Measurements from ENCODE around the gene NKAIN4. TPM values are rescaled to one million over a fixed set of nuclear protein-coding genes. Genes with fewer than 3 reads are reported as not detected.
A peak's percentile ranks its signal among the peaks of the same experiment; 100 is the strongest.

Gene NKAIN4
- polyA plus RNA-seq, 1 donor (not counting 4 experiments of a cell fraction or from before 2014, with no cell fraction given): not detected

- Histone ChIP-seq H3K9me3 (ENCODE audit: control insufficient read depth, low read depth, low read length) (no peaks in the 10 kb centered on the region), H2AFZ (ENCODE audit: control insufficient read depth, low read length) (no peak overlapping the region), H4K20me1 (ENCODE audit: control insufficient read depth, extremely low read depth, insufficient read depth, low read length) (no peaks in the 10 kb centered on the region), H3K27ac (ENCODE audit: control insufficient read depth, insufficient read depth, low read length) (no peak overlapping the region), H3K4me1 (ENCODE audit: control insufficient read depth, extremely low read depth, insufficient read depth, low read length) (no peaks in the 10 kb centered on the region), H3K27me3 (ENCODE audit: control insufficient read depth, extremely low read depth, insufficient read depth, low read length) (peaks cover 18% of the 10 kb centered on the region), H3K36me3 (ENCODE audit: control insufficient read depth in 2 of 2, extremely low read depth in 1 of 2, insufficient read depth in 2 of 2, low read length in 2 of 2) (no peaks in the 10 kb centered on the region), H3K4me3 (ENCODE audit: control insufficient read depth in 2 of 3, extremely low read depth in 1 of 3, insufficient read depth in 2 of 3, low read depth in 1 of 3, low read length in 3 of 3) (no peak overlapping the region), H3K4me2 (ENCODE audit: control insufficient read depth, extremely low read depth, insufficient read depth, low read depth, low read length) (no peak overlapping the region), H3K79me2 (ENCODE audit: control insufficient read depth, insufficient read depth, low read length) (no peaks in the 10 kb centered on the region), H3K9me1 (ENCODE audit: control insufficient read depth, extremely low read depth, insufficient read depth, low read length) (no peaks in the 10 kb centered on the region), H3K9ac (ENCODE audit: control insufficient read depth, extremely low read depth, insufficient read depth, low read length) (no peak overlapping the region)
- FAIRE-seq: no peak
- dilution Hi-C loops (cut with MboI; ENCODE audit: extremely low pct_ligation_motif_present, low sequenced_read_pairs): loop anchor here (10.0 kb wide), 1 partner anchor 60 kb away; no protein-coding TSS in a partner anchor
- TF ChIP-seq EZH2 (IDR thresholded peaks at IDR 0.05; ENCODE audit: low read length): no peak
- TF ChIP-seq CTCF (optimal IDR thresholded peaks at IDR 0.05 in 1 of 3, IDR thresholded peaks at IDR 0.05 in 1 of 3, conservative IDR thresholded peaks at IDR 0.05 in 1 of 3; ENCODE audit: extremely low read depth in 1 of 3, insufficient read depth in 2 of 3, low read length in 3 of 3): peak in 1 of 3 experiments; percentile 39
- no peak for DNase-seq (ENCODE audit: low read depth, low spot score)
Observed at GRCh38 chr20:63224412-63225081, 29.7 kb downstream of the NKAIN4 start.

GRCh38 chr20:63223826-63224207 is 30.4 kb downstream of the NKAIN4 start:
- no peak overlapping the region for H2AFZ ChIP-seq (ENCODE audit: control insufficient read depth, low read length)
- no peak overlapping the region for H3K4me2 ChIP-seq (ENCODE audit: control insufficient read depth, extremely low read depth, insufficient read depth, low read depth, low read length)
- no peaks in the 10 kb centered on the region for H3K9me1 ChIP-seq (ENCODE audit: control insufficient read depth, extremely low read depth, insufficient read depth, low read length)
- no peaks in the 10 kb centered on the region for H4K20me1 ChIP-seq (ENCODE audit: control insufficient read depth, extremely low read depth, insufficient read depth, low read length)
- dilution Hi-C loops (cut with MboI; ENCODE audit: extremely low pct_ligation_motif_present, low sequenced_read_pairs): loop anchor here (10.0 kb wide), 1 partner anchor 61 kb away; no protein-coding TSS in a partner anchor
- no peak overlapping the region for H3K27ac ChIP-seq (ENCODE audit: control insufficient read depth, insufficient read depth, low read length)
- H3K9me3 ChIP-seq (ENCODE audit: control insufficient read depth, low read depth, low read length): no peaks in the 10 kb centered on the region
- H3K9ac ChIP-seq (ENCODE audit: control insufficient read depth, extremely low read depth, insufficient read depth, low read length): no peak overlapping the region
- H3K79me2 ChIP-seq (ENCODE audit: control insufficient read depth, insufficient read depth, low read length): no peaks in the 10 kb centered on the region
- no peak overlapping the region for H3K4me3 ChIP-seq (ENCODE audit: control insufficient read depth in 2 of 3, extremely low read depth in 1 of 3, insufficient read depth in 2 of 3, low read depth in 1 of 3, low read length in 3 of 3)
- no peaks in the 10 kb centered on the region for H3K36me3 ChIP-seq (ENCODE audit: control insufficient read depth in 2 of 2, extremely low read depth in 1 of 2, insufficient read depth in 2 of 2, low read length in 2 of 2)
- TF ChIP-seq CTCF (optimal IDR thresholded peaks at IDR 0.05 in 1 of 3, IDR thresholded peaks at IDR 0.05 in 1 of 3, conservative IDR thresholded peaks at IDR 0.05 in 1 of 3; ENCODE audit: extremely low read depth in 1 of 3, insufficient read depth in 2 of 3, low read length in 3 of 3) (no peak), EZH2 (IDR thresholded peaks at IDR 0.05; ENCODE audit: low read length) (no peak)
- DNase-seq (ENCODE audit: low read depth, low spot score): no peak
- no peaks in the 10 kb centered on the region for H3K4me1 ChIP-seq (ENCODE audit: control insufficient read depth, extremely low read depth, insufficient read depth, low read length)
- peaks cover 13% of the 10 kb centered on the region for H3K27me3 ChIP-seq (ENCODE audit: control insufficient read depth, extremely low read depth, insufficient read depth, low read length)
- no peak for FAIRE-seq

All from keratinocyte (primary cell).